ENCODE results near the gene ADAMTS3.

- TF ChIP-seq, protein P1, sequence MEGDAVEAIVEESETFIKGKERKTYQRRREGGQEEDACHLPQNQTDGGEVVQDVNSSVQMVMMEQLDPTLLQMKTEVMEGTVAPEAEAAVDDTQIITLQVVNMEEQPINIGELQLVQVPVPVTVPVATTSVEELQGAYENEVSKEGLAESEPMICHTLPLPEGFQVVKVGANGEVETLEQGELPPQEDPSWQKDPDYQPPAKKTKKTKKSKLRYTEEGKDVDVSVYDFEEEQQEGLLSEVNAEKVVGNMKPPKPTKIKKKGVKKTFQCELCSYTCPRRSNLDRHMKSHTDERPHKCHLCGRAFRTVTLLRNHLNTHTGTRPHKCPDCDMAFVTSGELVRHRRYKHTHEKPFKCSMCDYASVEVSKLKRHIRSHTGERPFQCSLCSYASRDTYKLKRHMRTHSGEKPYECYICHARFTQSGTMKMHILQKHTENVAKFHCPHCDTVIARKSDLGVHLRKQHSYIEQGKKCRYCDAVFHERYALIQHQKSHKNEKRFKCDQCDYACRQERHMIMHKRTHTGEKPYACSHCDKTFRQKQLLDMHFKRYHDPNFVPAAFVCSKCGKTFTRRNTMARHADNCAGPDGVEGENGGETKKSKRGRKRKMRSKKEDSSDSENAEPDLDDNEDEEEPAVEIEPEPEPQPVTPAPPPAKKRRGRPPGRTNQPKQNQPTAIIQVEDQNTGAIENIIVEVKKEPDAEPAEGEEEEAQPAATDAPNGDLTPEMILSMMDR (IDR thresholded peaks at IDR 0.05), result no peak
- no peak for TF ChIP-seq POLR2AphosphoS5 (IDR thresholded peaks at IDR 0.05; ENCODE audit: low read depth, low read length)
- TF ChIP-seq SIN3A (IDR thresholded peaks at IDR 0.05; ENCODE audit: borderline replicate concordance, insufficient read depth, low read depth, low read length), result no peak
- TF ChIP-seq, protein P2, sequence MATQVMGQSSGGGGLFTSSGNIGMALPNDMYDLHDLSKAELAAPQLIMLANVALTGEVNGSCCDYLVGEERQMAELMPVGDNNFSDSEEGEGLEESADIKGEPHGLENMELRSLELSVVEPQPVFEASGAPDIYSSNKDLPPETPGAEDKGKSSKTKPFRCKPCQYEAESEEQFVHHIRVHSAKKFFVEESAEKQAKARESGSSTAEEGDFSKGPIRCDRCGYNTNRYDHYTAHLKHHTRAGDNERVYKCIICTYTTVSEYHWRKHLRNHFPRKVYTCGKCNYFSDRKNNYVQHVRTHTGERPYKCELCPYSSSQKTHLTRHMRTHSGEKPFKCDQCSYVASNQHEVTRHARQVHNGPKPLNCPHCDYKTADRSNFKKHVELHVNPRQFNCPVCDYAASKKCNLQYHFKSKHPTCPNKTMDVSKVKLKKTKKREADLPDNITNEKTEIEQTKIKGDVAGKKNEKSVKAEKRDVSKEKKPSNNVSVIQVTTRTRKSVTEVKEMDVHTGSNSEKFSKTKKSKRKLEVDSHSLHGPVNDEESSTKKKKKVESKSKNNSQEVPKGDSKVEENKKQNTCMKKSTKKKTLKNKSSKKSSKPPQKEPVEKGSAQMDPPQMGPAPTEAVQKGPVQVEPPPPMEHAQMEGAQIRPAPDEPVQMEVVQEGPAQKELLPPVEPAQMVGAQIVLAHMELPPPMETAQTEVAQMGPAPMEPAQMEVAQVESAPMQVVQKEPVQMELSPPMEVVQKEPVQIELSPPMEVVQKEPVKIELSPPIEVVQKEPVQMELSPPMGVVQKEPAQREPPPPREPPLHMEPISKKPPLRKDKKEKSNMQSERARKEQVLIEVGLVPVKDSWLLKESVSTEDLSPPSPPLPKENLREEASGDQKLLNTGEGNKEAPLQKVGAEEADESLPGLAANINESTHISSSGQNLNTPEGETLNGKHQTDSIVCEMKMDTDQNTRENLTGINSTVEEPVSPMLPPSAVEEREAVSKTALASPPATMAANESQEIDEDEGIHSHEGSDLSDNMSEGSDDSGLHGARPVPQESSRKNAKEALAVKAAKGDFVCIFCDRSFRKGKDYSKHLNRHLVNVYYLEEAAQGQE (IDR thresholded peaks at IDR 0.05; ENCODE audit: insufficient read depth in 1 of 2, low read depth in 2 of 2, low read length in 1 of 2), result no peak
Observed at GRCh38 chr4:72522440-72522839, 46.6 kb downstream of the ADAMTS3 start.

Measured in Panc1 (cell line).